Measurements from ENCODE around the gene TTC6. TPM values are rescaled to one million over a fixed set of nuclear protein-coding genes. Genes with fewer than 3 reads are reported as not detected.

Gene TTC6
- total and polyA plus RNA-seq, 5 donors = not detected

DNA sequence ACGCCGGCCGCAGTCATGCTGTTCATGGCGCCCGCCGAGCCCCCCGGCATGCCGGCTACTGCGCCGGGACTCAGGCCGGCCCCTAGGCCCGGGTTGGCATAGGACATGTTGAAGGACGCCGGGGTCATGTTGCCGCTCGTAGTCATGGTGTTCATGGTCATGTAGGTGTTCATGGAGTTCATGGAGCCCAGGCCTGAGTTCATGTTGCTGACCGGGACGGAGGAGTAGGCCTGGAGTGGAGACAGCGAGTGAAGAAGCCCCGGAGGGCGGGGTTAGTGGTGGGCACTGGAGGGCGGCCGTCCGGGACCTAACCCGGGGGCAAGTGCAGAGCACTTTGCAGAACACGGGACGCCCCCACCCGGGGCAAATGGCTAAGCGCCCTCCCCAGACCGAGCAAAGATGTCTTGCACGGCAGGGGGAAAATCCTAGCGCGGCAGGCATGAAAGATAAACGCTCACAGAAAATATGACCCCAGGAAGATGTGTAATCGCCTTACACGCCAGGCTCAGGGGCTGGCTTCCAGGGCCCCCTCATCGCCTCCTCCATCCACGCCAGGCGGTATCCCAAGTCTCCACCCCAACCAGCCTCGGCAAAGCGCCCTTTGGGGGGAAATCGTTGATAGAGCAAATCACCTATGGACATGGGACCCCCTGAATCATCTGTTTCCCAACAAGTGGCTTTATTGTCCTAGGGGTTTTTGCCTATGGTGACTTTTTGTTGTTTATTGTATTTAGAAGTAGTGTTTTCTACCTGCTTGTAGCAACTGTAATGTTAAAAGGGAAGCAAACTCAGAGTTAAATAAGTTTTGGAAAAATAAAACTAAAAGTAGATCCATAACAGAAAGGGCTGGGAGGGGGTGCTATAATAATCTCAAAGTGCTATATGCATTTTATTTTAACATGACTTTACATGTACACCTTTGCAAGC is 2.7 kb upstream of the TTC6 start:
- H3K9me3 ChIP-seq (ENCODE audit: control insufficient read depth, low read length) = no peaks in the 10 kb centered on the region
- 7% methylated on average over 42 of the region's 42 CpGs for WGBS
- no peak overlapping the region for H3K27ac ChIP-seq (ENCODE audit: low read length)
- no peak for ATAC-seq
- peaks cover 3% of the 10 kb centered on the region for H3K27me3 ChIP-seq (ENCODE audit: control insufficient read depth, insufficient read depth)
- DNase-seq = peak in 2 of 3 donors; percentile 37 to 38
- H3K4me1 ChIP-seq (ENCODE audit: control insufficient read depth, insufficient read depth, low read length) = peaks cover 2% of the 10 kb centered on the region
- intact Hi-C loops (cut with DNase I) = no loop called here
- no peak overlapping the region for H3K4me3 ChIP-seq (ENCODE audit: low read length)

DNA sequence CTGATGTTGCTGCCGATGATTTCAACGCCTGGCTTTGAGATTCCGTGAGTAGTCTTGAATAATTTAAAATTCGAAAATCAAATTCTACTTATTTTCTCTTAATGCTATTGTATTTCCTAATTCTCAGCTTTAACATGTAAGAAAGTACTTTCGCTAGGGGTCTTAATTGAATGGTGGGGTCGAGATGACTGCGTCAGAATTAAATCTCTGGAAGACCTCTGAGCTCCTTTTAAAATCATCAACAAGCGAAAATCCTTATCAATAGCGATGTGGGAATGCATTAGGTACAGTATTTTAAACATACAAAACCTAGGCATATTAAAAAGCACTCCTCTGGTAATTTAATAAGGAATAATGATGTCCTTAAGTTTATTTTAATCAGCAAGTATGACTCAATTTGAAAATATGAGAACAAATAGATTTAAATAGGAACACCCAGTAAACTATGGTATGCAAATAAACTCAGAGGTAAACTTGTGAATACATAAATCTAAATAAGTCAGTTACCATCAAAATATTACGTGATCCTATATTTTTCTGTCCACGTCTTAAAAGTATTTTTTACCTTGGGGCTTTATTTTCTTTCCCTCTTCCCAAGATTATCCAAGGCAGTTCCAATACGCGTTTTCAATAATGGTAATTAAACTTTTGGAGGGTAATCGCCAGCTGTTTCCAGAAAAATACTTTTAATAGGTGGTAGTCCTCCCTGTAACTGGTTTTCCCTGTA is 1.8 kb upstream of the TTC6 start:
- ATAC-seq (no peak), DNase-seq (no peak)
- no peaks in the 10 kb centered on the region for H3K9me3 ChIP-seq (ENCODE audit: control insufficient read depth, low read length)
- peaks cover 3% of the 10 kb centered on the region for H3K27me3 ChIP-seq (ENCODE audit: control insufficient read depth, insufficient read depth)
- WGBS = 15% methylated on average over 14 of the region's 14 CpGs
- H3K4me1 ChIP-seq (ENCODE audit: control insufficient read depth, insufficient read depth, low read length) = peaks cover 2% of the 10 kb centered on the region
- H3K4me3 ChIP-seq (ENCODE audit: low read length) = peak overlapping the region; percentile 67
- intact Hi-C loops (cut with DNase I) = no loop called here
- no peak overlapping the region for H3K27ac ChIP-seq (ENCODE audit: low read length)

DNA sequence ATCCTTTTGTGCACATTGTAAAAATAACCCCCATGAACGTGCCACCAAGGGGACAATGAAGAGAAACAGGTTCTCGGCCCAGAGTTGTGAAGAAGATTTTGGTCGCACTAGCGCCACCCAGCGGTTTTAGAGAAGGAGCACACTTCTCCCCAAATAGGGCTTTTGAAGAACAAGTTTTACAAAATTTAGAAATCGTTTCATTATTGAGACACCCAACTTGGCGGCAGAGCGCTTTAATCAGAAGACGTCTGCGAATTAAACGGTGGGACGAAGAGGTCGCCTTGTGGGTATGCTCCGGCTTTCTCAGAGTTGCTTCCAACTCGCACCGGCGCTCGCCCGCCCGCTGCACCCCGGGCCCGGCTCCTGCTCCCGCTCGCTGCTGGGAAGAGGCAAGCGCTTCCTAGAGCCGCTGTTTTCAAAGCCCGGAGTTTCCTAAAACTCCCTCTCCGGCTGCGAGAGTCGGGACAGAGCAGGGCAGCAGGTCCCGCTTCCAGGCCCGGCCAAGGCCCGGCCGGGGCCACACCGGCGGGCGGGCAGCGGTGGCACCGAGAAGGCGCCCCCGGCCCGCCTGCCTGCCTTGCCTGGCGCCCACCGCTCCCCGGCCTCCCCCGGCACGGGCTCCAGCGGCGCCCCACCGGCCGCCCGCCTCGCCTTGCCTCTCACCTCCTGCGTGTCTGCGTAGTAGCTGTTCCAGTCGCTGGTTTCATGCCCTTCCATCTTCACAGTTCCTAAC is 1.0 kb upstream of the TTC6 start:
- DNase-seq (peak; percentile 45 to 53 (median 50)), ATAC-seq (peak in 1 of 2 donors; percentile 23)
- Histone ChIP-seq H3K9me3 (ENCODE audit: control insufficient read depth, low read length) (no peaks in the 10 kb centered on the region), H3K27me3 (ENCODE audit: control insufficient read depth, insufficient read depth) (peaks cover 3% of the 10 kb centered on the region), H3K27ac (ENCODE audit: low read length) (no peak overlapping the region), H3K4me3 (ENCODE audit: low read length) (peak overlapping the region; percentile 67), H3K4me1 (ENCODE audit: control insufficient read depth, insufficient read depth, low read length) (peaks cover 2% of the 10 kb centered on the region)
- 4% methylated on average over 55 of the region's 56 CpGs for WGBS
- intact Hi-C loops (cut with DNase I) = no loop called here

DNA sequence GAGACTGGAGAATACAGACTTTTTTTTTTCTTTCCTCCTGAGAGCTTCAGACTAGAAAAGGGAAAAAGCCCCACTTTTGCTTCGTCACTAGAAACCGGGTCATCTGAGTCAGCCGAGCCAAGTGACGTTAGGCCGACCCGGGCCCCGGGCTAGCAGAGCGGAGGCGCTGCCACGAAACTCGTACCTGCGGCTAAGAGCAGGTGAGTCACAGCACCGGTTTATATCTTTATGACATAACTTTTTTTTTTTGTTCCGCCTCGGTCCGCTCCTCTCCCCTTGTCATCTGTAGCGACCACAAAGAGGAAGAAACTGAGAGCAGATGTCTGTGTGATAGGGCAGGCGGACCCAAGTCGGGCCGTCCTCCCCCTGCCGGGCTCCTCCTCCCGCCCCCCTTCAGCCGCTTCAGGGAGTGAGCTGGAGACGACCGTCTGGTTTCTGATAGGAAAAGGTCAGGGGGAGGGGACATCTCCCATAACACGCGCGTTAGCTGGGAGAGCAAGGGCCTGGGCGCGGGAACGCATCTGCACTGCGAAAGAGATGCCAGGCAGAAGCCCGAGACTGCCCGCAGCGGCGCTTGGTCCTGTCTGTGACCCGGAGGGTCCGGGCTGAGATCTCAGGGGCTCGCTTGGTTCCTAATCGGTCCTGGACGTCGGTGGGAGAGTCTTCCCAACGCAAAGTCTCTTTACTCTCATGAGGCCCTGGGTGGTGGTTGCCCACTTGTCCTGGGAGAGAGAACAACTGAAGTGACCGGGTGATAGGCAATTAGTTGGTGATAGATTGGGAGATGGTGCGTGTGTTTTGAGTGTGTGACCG is 586 bp downstream of the TTC6 start:
- H3K4me1 ChIP-seq (ENCODE audit: control insufficient read depth, insufficient read depth, low read length) = peaks cover 2% of the 10 kb centered on the region
- no peaks in the 10 kb centered on the region for H3K9me3 ChIP-seq (ENCODE audit: control insufficient read depth, low read length)
- peak overlapping the region; percentile 67 for H3K4me3 ChIP-seq (ENCODE audit: low read length)
- intact Hi-C loops (cut with DNase I) = no loop called here
- H3K27ac ChIP-seq (ENCODE audit: low read length) = no peak overlapping the region
- DNase-seq = peak in 2 of 3 donors; percentile 21 to 37
- H3K27me3 ChIP-seq (ENCODE audit: control insufficient read depth, insufficient read depth) = no peaks in the 10 kb centered on the region
- WGBS = 4% methylated on average over 46 of the region's 46 CpGs
- ATAC-seq = peak in 1 of 2 donors; percentile 22

DNA sequence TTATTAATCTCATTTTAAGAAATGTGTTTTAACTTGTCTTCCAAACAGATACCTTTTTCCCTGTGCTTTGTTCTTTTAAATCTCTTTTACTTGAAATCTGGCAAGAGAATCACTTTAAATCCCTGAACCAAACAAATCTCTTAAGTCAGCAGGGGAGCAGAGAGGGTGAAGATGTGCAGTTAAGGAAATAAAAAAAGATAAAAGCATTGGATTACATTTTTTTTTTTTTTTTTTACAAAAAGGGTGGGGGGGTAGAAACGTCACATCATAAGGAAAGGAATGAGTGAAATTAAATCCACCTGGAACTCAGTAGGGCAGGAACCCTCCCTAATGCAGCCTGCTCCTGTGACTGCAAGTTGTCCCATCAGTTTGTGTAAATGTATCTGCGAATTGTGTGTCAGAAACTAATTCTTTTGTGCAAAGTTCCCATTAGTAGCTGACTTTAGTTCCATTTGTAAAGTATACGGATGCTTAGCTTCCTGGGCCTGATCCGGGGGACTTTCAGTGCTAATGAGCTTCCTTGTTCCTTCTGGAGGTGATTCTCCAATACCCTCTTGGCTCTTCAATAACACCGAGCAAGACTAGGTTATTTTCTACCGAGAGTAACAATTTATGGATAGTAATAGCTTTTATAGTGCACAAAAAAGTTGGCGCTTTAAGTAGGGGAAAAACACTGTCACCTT is 1.5 kb downstream of the TTC6 start:
- H3K4me1 ChIP-seq (ENCODE audit: control insufficient read depth, insufficient read depth, low read length) = peaks cover 2% of the 10 kb centered on the region
- 12% methylated on average over 7 of the region's 7 CpGs for WGBS
- ATAC-seq (no peak), DNase-seq (no peak)
- no peaks in the 10 kb centered on the region for H3K9me3 ChIP-seq (ENCODE audit: control insufficient read depth, low read length)
- H3K27ac ChIP-seq (ENCODE audit: low read length) = no peak overlapping the region
- intact Hi-C loops (cut with DNase I) = no loop called here
- no peak overlapping the region for H3K4me3 ChIP-seq (ENCODE audit: low read length)
- peaks cover 4% of the 10 kb centered on the region for H3K27me3 ChIP-seq (ENCODE audit: control insufficient read depth, insufficient read depth)

DNA sequence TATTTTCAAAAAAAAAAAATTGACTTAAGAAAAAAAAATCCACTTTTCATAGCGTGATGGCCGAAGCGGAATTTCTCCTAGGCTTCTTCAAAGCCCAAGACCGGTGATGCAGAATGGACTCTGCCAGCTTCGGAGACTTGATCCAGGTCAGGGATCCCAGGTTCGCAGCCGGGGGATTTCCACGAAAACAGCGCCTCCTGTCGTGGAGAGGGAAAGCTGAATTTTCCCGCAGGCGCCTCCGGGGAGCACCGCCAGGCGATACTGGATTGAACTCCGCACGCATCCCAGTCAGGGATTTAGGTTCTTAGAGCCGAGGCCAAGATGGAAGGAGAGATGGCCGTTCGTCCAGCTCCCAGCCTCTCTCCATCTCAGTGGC is 2.1 kb downstream of the TTC6 start:
- Histone ChIP-seq H3K27me3 (ENCODE audit: control insufficient read depth, insufficient read depth) (peaks cover 4% of the 10 kb centered on the region), H3K4me1 (ENCODE audit: control insufficient read depth, insufficient read depth, low read length) (peaks cover 2% of the 10 kb centered on the region), H3K9me3 (ENCODE audit: control insufficient read depth, low read length) (no peaks in the 10 kb centered on the region), H3K4me3 (ENCODE audit: low read length) (no peak overlapping the region), H3K27ac (ENCODE audit: low read length) (no peak overlapping the region)
- WGBS = 6% methylated on average over 20 of the region's 20 CpGs
- peak in 1 of 3 donors; percentile 14 for DNase-seq
- intact Hi-C loops (cut with DNase I) = no loop called here
- no peak for ATAC-seq

DNA sequence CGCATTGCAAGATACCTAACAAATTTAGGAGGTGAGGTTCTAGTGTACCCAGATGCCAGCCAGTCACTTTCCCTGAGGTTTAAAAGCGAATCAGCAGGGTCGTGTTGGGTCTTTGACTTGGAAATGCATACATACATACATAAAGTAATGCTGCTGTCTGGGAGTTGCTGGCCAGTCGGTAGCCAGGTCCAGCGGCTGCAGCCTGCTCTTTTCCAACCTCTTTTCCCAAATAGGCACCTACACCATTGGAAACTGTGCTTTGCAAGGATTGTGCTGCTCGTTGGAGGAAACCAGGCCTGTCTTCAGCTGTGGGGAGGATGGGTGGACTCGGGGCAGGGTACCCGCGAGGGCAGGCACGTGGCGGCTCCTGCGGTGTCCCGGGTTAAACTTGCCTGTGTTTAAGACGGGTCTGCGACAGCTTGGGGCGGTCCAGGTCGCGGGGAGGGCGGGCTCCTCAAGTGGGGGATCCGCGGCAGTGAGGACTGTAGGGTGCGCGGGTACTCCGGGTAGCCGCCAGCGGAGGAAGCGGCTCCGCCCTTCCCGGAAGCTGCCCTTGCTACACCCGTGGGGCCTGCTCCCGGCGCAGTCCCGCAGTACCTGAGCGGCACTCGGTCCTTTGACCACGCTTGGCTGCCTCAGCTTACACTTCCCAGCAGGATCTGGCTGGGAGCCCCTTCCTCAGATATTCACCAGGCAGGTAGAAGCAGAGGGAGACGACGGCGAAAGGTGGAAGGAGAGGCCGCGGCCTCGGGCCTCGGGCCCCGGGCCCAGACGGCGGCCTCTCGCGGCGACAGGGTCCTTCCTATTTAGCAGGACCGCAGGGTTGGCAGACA is 2.7 kb downstream of the TTC6 start:
- WGBS = 4% methylated on average over 50 of the region's 50 CpGs
- peaks cover 2% of the 10 kb centered on the region for H3K4me1 ChIP-seq (ENCODE audit: control insufficient read depth, insufficient read depth, low read length)

DNA sequence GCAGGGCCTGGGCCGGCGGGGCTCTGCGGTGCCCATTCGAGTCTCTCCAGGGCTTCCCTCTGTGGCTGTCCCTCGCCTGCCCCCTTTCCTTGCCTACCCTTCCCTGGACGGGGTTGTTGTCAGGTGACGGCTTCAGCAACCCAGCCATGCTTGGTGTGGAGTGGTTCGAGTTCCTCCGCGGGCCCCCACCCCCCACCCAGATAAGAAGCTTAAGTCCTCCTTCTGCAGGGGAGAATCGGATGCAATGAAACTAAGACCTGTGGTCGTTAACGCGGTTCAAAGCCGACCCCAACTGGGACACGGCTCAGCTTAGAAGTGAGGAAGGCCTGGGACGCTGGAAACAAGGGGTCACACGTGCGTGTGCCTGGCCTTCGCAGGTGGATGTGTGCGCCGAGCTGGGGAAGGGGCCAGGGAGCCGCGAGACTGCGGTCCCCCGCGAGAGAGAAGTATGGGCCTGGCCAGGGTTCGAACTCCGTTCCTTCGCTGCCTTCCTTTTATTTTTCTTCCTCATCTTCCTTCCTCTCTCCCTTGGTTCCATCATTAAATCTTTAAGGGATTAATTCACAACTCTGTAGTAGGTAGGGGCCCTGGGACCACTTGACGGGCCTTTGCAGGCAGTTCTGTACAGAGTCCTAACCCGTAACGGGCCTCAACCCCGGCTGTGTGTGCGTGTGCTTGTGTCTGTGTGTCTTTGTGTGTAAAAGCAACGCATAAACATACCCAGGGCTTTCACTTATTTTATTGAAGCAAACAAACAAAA is 3.5 kb downstream of the TTC6 start:
- H3K27me3 ChIP-seq (ENCODE audit: control insufficient read depth, insufficient read depth) = peaks cover 4% of the 10 kb centered on the region
- intact Hi-C loops (cut with DNase I) = no loop called here
- no peak for ATAC-seq
- peaks cover 2% of the 10 kb centered on the region for H3K4me1 ChIP-seq (ENCODE audit: control insufficient read depth, insufficient read depth, low read length)
- H3K4me3 ChIP-seq (ENCODE audit: low read length) = no peak overlapping the region
- DNase-seq = peak in 1 of 3 donors; percentile 33
- H3K9me3 ChIP-seq (ENCODE audit: control insufficient read depth, low read length) = no peaks in the 10 kb centered on the region
- H3K27ac ChIP-seq (ENCODE audit: low read length) = no peak overlapping the region
- WGBS = 10% methylated on average over 36 of the region's 36 CpGs

More for the DNA sequence above, 2.7 kb downstream of the TTC6 start:
- Histone ChIP-seq H3K27ac (ENCODE audit: low read length) (no peak overlapping the region), H3K4me3 (ENCODE audit: low read length) (peak overlapping the region; percentile 21), H3K9me3 (ENCODE audit: control insufficient read depth, low read length) (no peaks in the 10 kb centered on the region), H3K27me3 (ENCODE audit: control insufficient read depth, insufficient read depth) (peaks cover 4% of the 10 kb centered on the region)
- intact Hi-C loops (cut with DNase I) = no loop called here
- DNase-seq = peak in 2 of 3 donors; percentile 25 to 30
- peak; percentile 20 to 60 for ATAC-seq
